Measurements from ENCODE around the gene KCNJ10.

Gene KCNJ10

DNA sequence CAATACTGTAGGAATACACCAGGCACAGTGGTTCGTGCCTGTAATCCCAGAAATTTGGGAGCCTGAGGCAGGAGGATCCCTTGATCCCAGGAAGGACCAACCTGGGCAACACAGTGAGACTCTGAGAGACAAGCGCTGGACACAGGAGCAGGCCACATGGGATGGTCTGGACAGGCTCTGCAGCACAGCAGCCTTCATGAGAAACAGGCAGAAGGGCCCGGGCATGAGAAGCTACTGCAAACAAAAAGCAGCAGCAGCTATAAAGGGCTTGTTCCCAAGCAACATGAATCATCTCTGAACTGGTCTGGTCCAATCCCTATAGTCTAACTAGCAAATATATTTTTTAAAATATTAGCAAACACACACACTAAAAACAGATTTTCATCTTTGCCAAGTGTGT lies 80.4 kb downstream of the KCNJ10 start:
- H3K4me3 ChIP-seq (ENCODE audit: low read depth, low read length), result no peak overlapping the region
- DNase-seq (ENCODE audit: low read depth, low spot score), result no peak
- in situ Hi-C loops (cut with HindIII; ENCODE audit: low sequenced_read_pairs), result no loop called here
- TF ChIP-seq CTCF (IDR thresholded peaks at IDR 0.05; ENCODE audit: low read depth, low read length), result no peak

GRCh38 chr1:159988006-159988405 lies 82.0 kb downstream of the KCNJ10 start:
- DNase-seq (ENCODE audit: low read depth, low spot score), result no peak
- TF ChIP-seq CTCF (IDR thresholded peaks at IDR 0.05; ENCODE audit: low read depth, low read length), result no peak
- in situ Hi-C loops (cut with HindIII; ENCODE audit: low sequenced_read_pairs), result no loop called here
- H3K4me3 ChIP-seq (ENCODE audit: low read depth, low read length), result no peak overlapping the region

- no peak overlapping the region for H3K4me3 ChIP-seq (ENCODE audit: low read depth, low read length)
- no peak for DNase-seq (ENCODE audit: low read depth, low spot score)
- TF ChIP-seq CTCF (IDR thresholded peaks at IDR 0.05; ENCODE audit: low read depth, low read length), result no peak
- in situ Hi-C loops (cut with HindIII; ENCODE audit: low sequenced_read_pairs), result no loop called here
Observed at GRCh38 chr1:159987186-159987585, 82.8 kb downstream of the KCNJ10 start.

- in situ Hi-C loops (cut with HindIII; ENCODE audit: low sequenced_read_pairs), result no loop called here
- no peak for DNase-seq (ENCODE audit: low read depth, low spot score)
- no peak overlapping the region for H3K4me3 ChIP-seq (ENCODE audit: low read depth, low read length)
- TF ChIP-seq CTCF (IDR thresholded peaks at IDR 0.05; ENCODE audit: low read depth, low read length), result no peak
Observed at GRCh38 chr1:159986531-159986930, 83.4 kb downstream of the KCNJ10 start.

DNA sequence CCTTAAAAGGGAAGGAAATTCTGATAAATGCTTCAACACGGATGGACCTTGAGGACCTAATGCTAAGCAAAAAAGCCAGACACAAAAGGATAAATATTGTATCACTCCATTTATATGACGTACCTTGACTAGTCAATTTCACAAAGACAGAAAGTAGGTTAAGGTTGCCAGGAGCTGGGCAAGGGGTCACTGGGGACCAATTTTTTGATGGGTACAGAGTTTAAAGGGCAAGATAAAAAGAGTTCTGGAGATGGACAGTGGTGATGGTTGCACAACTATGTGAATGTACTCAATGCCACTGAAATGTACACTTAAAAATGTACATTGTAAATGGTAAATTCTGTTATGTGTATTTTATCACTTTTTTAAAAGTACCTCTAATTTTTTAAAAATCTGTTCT lies 83.9 kb downstream of the KCNJ10 start:
- no peak for TF ChIP-seq CTCF (IDR thresholded peaks at IDR 0.05; ENCODE audit: low read depth, low read length)
- in situ Hi-C loops (cut with HindIII; ENCODE audit: low sequenced_read_pairs), result no loop called here
- H3K4me3 ChIP-seq (ENCODE audit: low read depth, low read length), result no peak overlapping the region
- DNase-seq (ENCODE audit: low read depth, low spot score), result no peak

GRCh38 chr1:159985473-159985872 lies 84.5 kb downstream of the KCNJ10 start:
- TF ChIP-seq CTCF (IDR thresholded peaks at IDR 0.05; ENCODE audit: low read depth, low read length), result no peak
- in situ Hi-C loops (cut with HindIII; ENCODE audit: low sequenced_read_pairs), result no loop called here
- no peak overlapping the region for H3K4me3 ChIP-seq (ENCODE audit: low read depth, low read length)
- DNase-seq (ENCODE audit: low read depth, low spot score), result no peak

- H3K4me3 ChIP-seq (ENCODE audit: low read depth, low read length), result no peak overlapping the region
- TF ChIP-seq CTCF (IDR thresholded peaks at IDR 0.05; ENCODE audit: low read depth, low read length), result no peak
- no peak for DNase-seq (ENCODE audit: low read depth, low spot score)
- in situ Hi-C loops (cut with HindIII; ENCODE audit: low sequenced_read_pairs), result no loop called here
Observed at GRCh38 chr1:159983681-159984080, 86.3 kb downstream of the KCNJ10 start.

Data from astrocyte of the spinal cord (primary cell).